ENCODE measurements around the gene SAMD9.

- TF ChIP-seq STAT1 (IDR thresholded peaks at IDR 0.05; ENCODE audit: unreplicated experiment) (no peak), POLR2AphosphoS5 (IDR thresholded peaks at IDR 0.05; ENCODE audit: low read depth) (no peak), CTCF (conservative IDR thresholded peaks at IDR 0.05; ENCODE audit: low read depth in 2 of 2) (no peak), CREB1 (CRISPR knock-in tag; IDR thresholded peaks at IDR 0.05; ENCODE audit: low read depth) (no peak), EZH2 (IDR thresholded peaks at IDR 0.05; ENCODE audit: low read depth, unreplicated experiment) (no peak), JUNB (IDR thresholded peaks at IDR 0.05; ENCODE audit: unreplicated experiment) (no peak), ETS1 (IDR thresholded peaks at IDR 0.05) (no peak), ZNF462 (CRISPR knock-in tag; IDR thresholded peaks at IDR 0.05) (no peak), REST (IDR thresholded peaks at IDR 0.05; ENCODE audit: unreplicated experiment) (no peak), EZH2phosphoT487 (IDR thresholded peaks at IDR 0.05; ENCODE audit: unreplicated experiment) (no peak), ZNF331 (CRISPR knock-in tag; IDR thresholded peaks at IDR 0.05; ENCODE audit: low read depth) (no peak), ZNF114 (CRISPR knock-in tag; IDR thresholded peaks at IDR 0.05) (no peak)
Measured at GRCh38 chr7:93145354-93145753, 27.6 kb upstream of the SAMD9 start.
